Cortex of kidney (tissue), 1 donor: ENCODE measurements around the gene COPG2.

Source experiments
- DNase-seq: peaks from one replicate; lab custom pipeline; 2025; lab: John Stamatoyannopoulos, UW

COPG2 gene

GRCh38 chr7:130494431-130494858, 174.1 kb downstream of the COPG2 start:
- no peak for DNase-seq

- no peak for DNase-seq
Observed at GRCh38 chr7:130493275-130493873, 175.2 kb downstream of the COPG2 start.

GRCh38 chr7:130492523-130493274, 175.8 kb downstream of the COPG2 start:
- DNase-seq = no peak

- DNase-seq = no peak
Observed at GRCh38 chr7:130491841-130492522, 176.6 kb downstream of the COPG2 start, which contains the start of gene MEST. TSS of gene MEST (plus strand) at chr7:130492085. CDS start at chr7:130492314, 229 bp downstream.

GRCh38 chr7:130490888-130491804, 177.4 kb downstream of the COPG2 start:
- no peak for DNase-seq

- no peak for DNase-seq
Observed at GRCh38 chr7:130490311-130490791, 178.2 kb downstream of the COPG2 start.

- no peak for DNase-seq
Observed at GRCh38 chr7:130489140-130489983, 179.2 kb downstream of the COPG2 start.

- no peak for DNase-seq
Observed at GRCh38 chr7:130488392-130489139, 180.0 kb downstream of the COPG2 start.

- DNase-seq = no peak
Observed at GRCh38 chr7:130486954-130487436, 181.6 kb downstream of the COPG2 start.

- no peak for DNase-seq
Observed at GRCh38 chr7:130486114-130486953, 182.2 kb downstream of the COPG2 start.

- DNase-seq = no peak
Observed at GRCh38 chr7:130485734-130486113, 182.8 kb downstream of the COPG2 start.

- no peak for DNase-seq
Observed at GRCh38 chr7:130483031-130483430, 185.5 kb downstream of the COPG2 start.

- DNase-seq = no peak
Observed at GRCh38 chr7:130481898-130482297, 186.7 kb downstream of the COPG2 start.

- no peak for DNase-seq
Observed at GRCh38 chr7:130479716-130480400, 188.7 kb downstream of the COPG2 start.

GRCh38 chr7:130478991-130479390, 189.6 kb downstream of the COPG2 start:
- DNase-seq = no peak

- DNase-seq = no peak
Observed at GRCh38 chr7:130476297-130477150, 192.0 kb downstream of the COPG2 start.

GRCh38 chr7:130475776-130476175, 192.8 kb downstream of the COPG2 start:
- DNase-seq = no peak
